Liver (tissue), 9 donors: ENCODE measurements around the gene WDR7. TPM values are rescaled to one million over a fixed set of nuclear protein-coding genes. Genes with fewer than 3 reads are reported as not detected.

Experiments
- DNase-seq: peaks from one replicate; pipeline ENCODE4 v3.0.0-alpha.2; 2017; ENCODE audit warnings: low spot score
- H3K27ac ChIP-seq, 2 donors: one replicate each; pipeline ENCODE4 v1.7.0; 2013; ENCODE audit warnings: inconsistent platforms in 2 of 2, low read length in 2 of 2, control low read depth in 1 of 2, low read depth in 1 of 2, mild to moderate bottlenecking in 1 of 2
- H3K27me3 ChIP-seq, 4 donors: one replicate each; pipeline versions ENCODE4 v1.6.1 to v1.7.0; 2013; ENCODE audit warnings: low read length in 3 of 4, inconsistent platforms in 1 of 4, mild to moderate bottlenecking in 1 of 4, moderate library complexity in 1 of 4; ENCODE audit not compliant: control insufficient read depth in 4 of 4, insufficient read depth in 4 of 4
- H3K36me3 ChIP-seq, 4 donors: one replicate each; pipeline versions ENCODE4 v1.6.1 to v1.7.0; 2013; ENCODE audit warnings: low read length in 3 of 4, mild to moderate bottlenecking in 3 of 4, low read depth in 1 of 4, moderate library complexity in 1 of 4; ENCODE audit not compliant: control insufficient read depth in 4 of 4, insufficient read depth in 3 of 4
- H3K4me1 ChIP-seq, 4 donors: one replicate each; pipeline versions ENCODE4 v1.6.1 to v1.7.0; 2013; ENCODE audit warnings: low read length in 3 of 4, mild to moderate bottlenecking in 3 of 4, moderate library complexity in 1 of 4; ENCODE audit not compliant: control insufficient read depth in 4 of 4, insufficient read depth in 4 of 4
- H3K4me3 ChIP-seq, 3 donors: one replicate each; pipeline versions ENCODE4 v1.6.1 to v1.7.0; 2013; ENCODE audit warnings: low read length in 3 of 3, control low read depth in 1 of 3, low read depth in 1 of 3, mild to moderate bottlenecking in 1 of 3
- H3K9ac ChIP-seq, 2 donors: one replicate each; pipeline ENCODE4 v1.7.0; 2013; ENCODE audit warnings: low read length in 2 of 2, mild to moderate bottlenecking in 2 of 2, moderate library complexity in 2 of 2, control low read depth in 1 of 2, low read depth in 1 of 2
- H3K9me3 ChIP-seq, 4 donors: one replicate each; pipeline versions ENCODE4 v1.6.1 to v1.7.0; 2013; ENCODE audit warnings: low read length in 3 of 4; ENCODE audit not compliant: control insufficient read depth in 4 of 4
- ATF3 ChIP-seq: IDR thresholded peaks from 2 replicates; pipeline ENCODE4 v1.6.1; 2016; ENCODE audit warnings: antibody characterized with exemption
- EGR1 ChIP-seq, 2 donors: IDR thresholded peaks; 2 replicates each; pipeline ENCODE4 v1.6.1; 2016 to 2018; ENCODE audit warnings: antibody characterized with exemption in 2 of 2, low read depth in 2 of 2
- FOXA2 ChIP-seq: IDR thresholded peaks from 2 replicates; pipeline ENCODE4 v1.6.1; 2016; ENCODE audit warnings: antibody characterized with exemption
- GABPA ChIP-seq, 2 donors: IDR thresholded peaks in 1 of 2; conservative IDR thresholded peaks in 1 of 2; 2 replicates each; pipeline ENCODE4 v1.6.1; 2016; ENCODE audit warnings: antibody characterized with exemption in 2 of 2, mild to moderate bottlenecking in 1 of 2, moderate library complexity in 1 of 2
- HNF4A ChIP-seq, 2 donors: conservative IDR thresholded peaks; 2 replicates each; pipeline ENCODE4 v1.6.1; 2016; ENCODE audit warnings: antibody characterized with exemption in 2 of 2, mild to moderate bottlenecking in 2 of 2
- HNF4G ChIP-seq: IDR thresholded peaks from 2 replicates; pipeline ENCODE4 v1.6.1; 2016; ENCODE audit warnings: antibody characterized with exemption
- JUND ChIP-seq, 2 donors: IDR thresholded peaks; 2 replicates each; pipeline ENCODE4 v1.6.1; 2016; ENCODE audit warnings: antibody characterized with exemption in 2 of 2
- NR2F2 ChIP-seq: IDR thresholded peaks from 2 replicates; pipeline ENCODE4 v1.6.1; 2016; ENCODE audit warnings: antibody characterized with exemption
- RAD21 ChIP-seq, 2 donors: IDR thresholded peaks; 2 replicates each; pipeline ENCODE4 v1.6.1; 2016; ENCODE audit warnings: antibody characterized with exemption in 2 of 2, mild to moderate bottlenecking in 2 of 2
- RXRA ChIP-seq, 2 donors: IDR thresholded peaks; 2 replicates each; pipeline ENCODE4 v1.6.1; 2017 to 2018; ENCODE audit warnings: antibody characterized with exemption in 2 of 2, mild to moderate bottlenecking in 1 of 2
- SP1 ChIP-seq: IDR thresholded peaks from 2 replicates; pipeline ENCODE4 v1.6.1; 2018; ENCODE audit warnings: antibody characterized with exemption, mild to moderate bottlenecking
- TAF1 ChIP-seq: conservative IDR thresholded peaks from 2 replicates; pipeline ENCODE4 v1.6.1; 2016; ENCODE audit warnings: antibody characterized with exemption, mild to moderate bottlenecking
- YY1 ChIP-seq: IDR thresholded peaks from 2 replicates; pipeline ENCODE4 v1.6.1; 2016; ENCODE audit warnings: antibody characterized with exemption, mild to moderate bottlenecking
- ZBTB33 ChIP-seq: IDR thresholded peaks from 2 replicates; pipeline ENCODE4 v1.6.1; 2016; ENCODE audit warnings: antibody characterized with exemption
- WGBS: extraction: QIAGEN DNeasy Blood & Tissue Kit; methylation state at CpG from one replicate; pipeline ENCODE4 v1.1.7; 2013; 5-methylcytosine and 5-hydroxymethylcytosine counted together
- polyA plus RNA-seq, 2 donors: library from polyadenylated mRNA; stranded (reverse) in 1 of 2; unstranded in 1 of 2; fragments of 200-250 nt in 1 of 2; fragments of >200 nt in 1 of 2; fragmentation: Nextera tagmentation in 1 of 2; extraction: Ambion mirVana in 1 of 2; gene quantifications; one replicate each; pipeline versions ENCODE4 v1.2.1 to v1.2.3, GENCODE V29; 2013 to 2015
- total RNA-seq, 2 donors: library from RNA; depleted of rRNA; stranded (reverse); fragments of >200 nt; gene quantifications; one replicate each; pipeline ENCODE4 v1.2.3, GENCODE V29; 2014
- TF ChIP-seq, protein P1 (sequence below): IDR thresholded peaks from 2 replicates; pipeline ENCODE4 v1.6.1; 2016; ENCODE audit warnings: antibody characterized with exemption, mild to moderate bottlenecking
- TF ChIP-seq, protein P2 (sequence below): IDR thresholded peaks from 2 replicates; pipeline ENCODE4 v1.6.1; 2016; ENCODE audit warnings: antibody characterized with exemption
- TF ChIP-seq, protein P3 (sequence below): fragments of 150-350 bp; IDR thresholded peaks from 2 replicates; pipeline ENCODE4 v1.5.1; 2017; ENCODE audit warnings: improper control_type of control experiment, low read depth, low read length; ENCODE audit not compliant: missing input control
- donor health status: healthy.
- donor health status: healthy.
- donor health status: healthy.
- donor health status: healthy.
- donor health status: healthy.

Gene WDR7
- total and polyA plus RNA-seq, 4 donors: 4.5 to 26.6 (median 13.2) TPM

GRCh38 chr18:57062844-57063243 is 411.7 kb downstream of the WDR7 start (continued):
- TF ChIP-seq, protein P1, sequence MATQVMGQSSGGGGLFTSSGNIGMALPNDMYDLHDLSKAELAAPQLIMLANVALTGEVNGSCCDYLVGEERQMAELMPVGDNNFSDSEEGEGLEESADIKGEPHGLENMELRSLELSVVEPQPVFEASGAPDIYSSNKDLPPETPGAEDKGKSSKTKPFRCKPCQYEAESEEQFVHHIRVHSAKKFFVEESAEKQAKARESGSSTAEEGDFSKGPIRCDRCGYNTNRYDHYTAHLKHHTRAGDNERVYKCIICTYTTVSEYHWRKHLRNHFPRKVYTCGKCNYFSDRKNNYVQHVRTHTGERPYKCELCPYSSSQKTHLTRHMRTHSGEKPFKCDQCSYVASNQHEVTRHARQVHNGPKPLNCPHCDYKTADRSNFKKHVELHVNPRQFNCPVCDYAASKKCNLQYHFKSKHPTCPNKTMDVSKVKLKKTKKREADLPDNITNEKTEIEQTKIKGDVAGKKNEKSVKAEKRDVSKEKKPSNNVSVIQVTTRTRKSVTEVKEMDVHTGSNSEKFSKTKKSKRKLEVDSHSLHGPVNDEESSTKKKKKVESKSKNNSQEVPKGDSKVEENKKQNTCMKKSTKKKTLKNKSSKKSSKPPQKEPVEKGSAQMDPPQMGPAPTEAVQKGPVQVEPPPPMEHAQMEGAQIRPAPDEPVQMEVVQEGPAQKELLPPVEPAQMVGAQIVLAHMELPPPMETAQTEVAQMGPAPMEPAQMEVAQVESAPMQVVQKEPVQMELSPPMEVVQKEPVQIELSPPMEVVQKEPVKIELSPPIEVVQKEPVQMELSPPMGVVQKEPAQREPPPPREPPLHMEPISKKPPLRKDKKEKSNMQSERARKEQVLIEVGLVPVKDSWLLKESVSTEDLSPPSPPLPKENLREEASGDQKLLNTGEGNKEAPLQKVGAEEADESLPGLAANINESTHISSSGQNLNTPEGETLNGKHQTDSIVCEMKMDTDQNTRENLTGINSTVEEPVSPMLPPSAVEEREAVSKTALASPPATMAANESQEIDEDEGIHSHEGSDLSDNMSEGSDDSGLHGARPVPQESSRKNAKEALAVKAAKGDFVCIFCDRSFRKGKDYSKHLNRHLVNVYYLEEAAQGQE: no peak
- TF ChIP-seq EGR1 (IDR thresholded peaks at IDR 0.05; ENCODE audit: low read depth in 2 of 2) (no peak), RAD21 (IDR thresholded peaks at IDR 0.05) (no peak), YY1 (no peak), HNF4G (no peak), HNF4A (conservative IDR thresholded peaks at IDR 0.05) (no peak), TAF1 (no peak)

DNA sequence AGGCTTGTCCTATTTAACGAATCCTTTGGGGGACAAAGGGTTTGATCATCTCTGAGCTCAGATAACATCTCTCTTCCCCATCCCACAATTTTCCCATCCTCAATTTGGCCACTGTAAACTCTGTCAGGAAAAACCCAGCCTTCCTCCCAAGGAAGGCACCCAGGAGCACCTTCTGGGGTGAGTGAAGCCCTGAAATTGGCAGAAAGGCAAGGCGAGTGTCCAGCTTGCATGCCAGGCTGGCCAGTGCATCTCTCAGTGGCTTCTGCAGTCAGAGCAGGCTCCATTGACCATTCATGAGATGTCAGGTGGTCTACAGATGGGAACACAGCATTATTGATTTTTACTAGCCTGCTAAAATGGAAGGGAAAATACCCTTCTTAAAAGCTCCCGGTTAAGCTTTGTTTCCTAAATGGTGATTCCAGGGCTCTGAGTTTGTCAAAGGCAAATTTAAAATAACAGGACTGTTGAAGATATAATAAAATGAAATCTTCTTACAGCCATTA is 412.5 kb downstream of the WDR7 start:
- Histone ChIP-seq H3K27me3 (no peaks in the 10 kb centered on the region), H3K4me3 (no peak overlapping the region), H3K4me1 (no peaks in the 10 kb centered on the region), H3K27ac (no peak overlapping the region), H3K9ac (no peak overlapping the region), H3K36me3 (no peaks in the 10 kb centered on the region), H3K9me3 (no peaks in the 10 kb centered on the region)
- 86% methylated on average over 3 of the region's 3 CpGs for WGBS
- DNase-seq: no peak
- no peak for TF ChIP-seq EGR1 (IDR thresholded peaks at IDR 0.05; ENCODE audit: low read depth in 2 of 2)
- no peak for TF ChIP-seq ZBTB33
- no peak for TF ChIP-seq HNF4A (conservative IDR thresholded peaks at IDR 0.05)
- TF ChIP-seq, protein P2, sequence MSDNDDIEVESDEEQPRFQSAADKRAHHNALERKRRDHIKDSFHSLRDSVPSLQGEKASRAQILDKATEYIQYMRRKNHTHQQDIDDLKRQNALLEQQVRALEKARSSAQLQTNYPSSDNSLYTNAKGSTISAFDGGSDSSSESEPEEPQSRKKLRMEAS: no peak
- no peak for TF ChIP-seq YY1
- TF ChIP-seq NR2F2: no peak
- TF ChIP-seq GABPA (IDR thresholded peaks at IDR 0.05 in 1 of 2, conservative IDR thresholded peaks at IDR 0.05 in 1 of 2): no peak
- TF ChIP-seq, protein P3, sequence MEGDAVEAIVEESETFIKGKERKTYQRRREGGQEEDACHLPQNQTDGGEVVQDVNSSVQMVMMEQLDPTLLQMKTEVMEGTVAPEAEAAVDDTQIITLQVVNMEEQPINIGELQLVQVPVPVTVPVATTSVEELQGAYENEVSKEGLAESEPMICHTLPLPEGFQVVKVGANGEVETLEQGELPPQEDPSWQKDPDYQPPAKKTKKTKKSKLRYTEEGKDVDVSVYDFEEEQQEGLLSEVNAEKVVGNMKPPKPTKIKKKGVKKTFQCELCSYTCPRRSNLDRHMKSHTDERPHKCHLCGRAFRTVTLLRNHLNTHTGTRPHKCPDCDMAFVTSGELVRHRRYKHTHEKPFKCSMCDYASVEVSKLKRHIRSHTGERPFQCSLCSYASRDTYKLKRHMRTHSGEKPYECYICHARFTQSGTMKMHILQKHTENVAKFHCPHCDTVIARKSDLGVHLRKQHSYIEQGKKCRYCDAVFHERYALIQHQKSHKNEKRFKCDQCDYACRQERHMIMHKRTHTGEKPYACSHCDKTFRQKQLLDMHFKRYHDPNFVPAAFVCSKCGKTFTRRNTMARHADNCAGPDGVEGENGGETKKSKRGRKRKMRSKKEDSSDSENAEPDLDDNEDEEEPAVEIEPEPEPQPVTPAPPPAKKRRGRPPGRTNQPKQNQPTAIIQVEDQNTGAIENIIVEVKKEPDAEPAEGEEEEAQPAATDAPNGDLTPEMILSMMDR: no peak
- TF ChIP-seq SP1: no peak
- TF ChIP-seq TAF1: no peak
- no peak for TF ChIP-seq JUND (IDR thresholded peaks at IDR 0.05)
- TF ChIP-seq ATF3: no peak
- no peak for TF ChIP-seq RAD21 (IDR thresholded peaks at IDR 0.05)
- TF ChIP-seq RXRA (IDR thresholded peaks at IDR 0.05): no peak
- TF ChIP-seq FOXA2: no peak
- TF ChIP-seq, protein P1: no peak
